DMS53 treated with DMSO at 0.1 percent for 48 hours (cell line): Measurements from ENCODE around the gene CERK.
"Not testable (repeated sequence)": the region's sequence is repeated elsewhere in the genome, so short reads cannot be mapped to it uniquely, and the experiment has no call there.

ENCODE experiments used
- DNase-seq: peaks from one replicate; lab custom pipeline; 2025; ENCODE audit not compliant: unreplicated experiment; lab: John Stamatoyannopoulos, UW

CERK gene

GRCh38 chr22:46737976-46738646 is at the start of gene CERK:
Gene CERK, minus strand, starts transcription at chr22:46738252. Its CDS starts 104 bp downstream, at chr22:46738148.
- DNase-seq: peak; percentile 27

GRCh38 chr22:46783721-46784120 is 45.7 kb upstream of the CERK start:
- DNase-seq: no peak

GRCh38 chr22:46782200-46782599 is 44.1 kb upstream of the CERK start:
- DNase-seq: not testable (repeated sequence)

GRCh38 chr22:46781291-46781690 is 43.2 kb upstream of the CERK start:
- DNase-seq: no peak

GRCh38 chr22:46780453-46780852 is 42.4 kb upstream of the CERK start:
- DNase-seq: no peak

- no peak for DNase-seq
Observed at GRCh38 chr22:46779651-46780050, 41.6 kb upstream of the CERK start.

- no peak for DNase-seq
Observed at GRCh38 chr22:46779023-46779422, 41.0 kb upstream of the CERK start.

GRCh38 chr22:46777609-46777970 is 39.5 kb upstream of the CERK start:
- no peak for DNase-seq

GRCh38 chr22:46776876-46777608 is 39.0 kb upstream of the CERK start:
- no peak for DNase-seq

GRCh38 chr22:46775850-46776826 is 38.1 kb upstream of the CERK start:
- no peak for DNase-seq

GRCh38 chr22:46774980-46775849 is 37.2 kb upstream of the CERK start:
- DNase-seq: no peak

- no peak for DNase-seq
Observed at GRCh38 chr22:46774253-46774979, 36.4 kb upstream of the CERK start.

- DNase-seq: no peak
Observed at GRCh38 chr22:46773076-46773475, 35.0 kb upstream of the CERK start.

GRCh38 chr22:46770726-46771125 is 32.7 kb upstream of the CERK start:
- no peak for DNase-seq

GRCh38 chr22:46770151-46770641 is 32.1 kb upstream of the CERK start:
- no peak for DNase-seq

- DNase-seq: no peak
Observed at GRCh38 chr22:46769706-46770105, 31.7 kb upstream of the CERK start.

- DNase-seq: peak; percentile 74
Observed at GRCh38 chr22:46769191-46769675, 31.2 kb upstream of the CERK start.

- no peak for DNase-seq
Observed at GRCh38 chr22:46767249-46767985, 29.4 kb upstream of the CERK start.

GRCh38 chr22:46766611-46767010 is 28.6 kb upstream of the CERK start:
- DNase-seq: no peak
